GM19438 (cell line): Measurements from ENCODE around the gene MICALL1.
A peak's percentile ranks its signal among the peaks of the same experiment; 100 is the strongest.
"Not testable (repeated sequence)": the region's sequence is repeated elsewhere in the genome, so short reads cannot be mapped to it uniquely, and the experiment has no call there.

ENCODE experiments used
- ATAC-seq: cut with Tn5 transposase; IDR thresholded peaks from one replicate; pipeline ENCODE4 v1.9.1; 2021; ENCODE audit warnings: low read depth; ENCODE audit not compliant: unreplicated experiment

MICALL1 gene

DNA sequence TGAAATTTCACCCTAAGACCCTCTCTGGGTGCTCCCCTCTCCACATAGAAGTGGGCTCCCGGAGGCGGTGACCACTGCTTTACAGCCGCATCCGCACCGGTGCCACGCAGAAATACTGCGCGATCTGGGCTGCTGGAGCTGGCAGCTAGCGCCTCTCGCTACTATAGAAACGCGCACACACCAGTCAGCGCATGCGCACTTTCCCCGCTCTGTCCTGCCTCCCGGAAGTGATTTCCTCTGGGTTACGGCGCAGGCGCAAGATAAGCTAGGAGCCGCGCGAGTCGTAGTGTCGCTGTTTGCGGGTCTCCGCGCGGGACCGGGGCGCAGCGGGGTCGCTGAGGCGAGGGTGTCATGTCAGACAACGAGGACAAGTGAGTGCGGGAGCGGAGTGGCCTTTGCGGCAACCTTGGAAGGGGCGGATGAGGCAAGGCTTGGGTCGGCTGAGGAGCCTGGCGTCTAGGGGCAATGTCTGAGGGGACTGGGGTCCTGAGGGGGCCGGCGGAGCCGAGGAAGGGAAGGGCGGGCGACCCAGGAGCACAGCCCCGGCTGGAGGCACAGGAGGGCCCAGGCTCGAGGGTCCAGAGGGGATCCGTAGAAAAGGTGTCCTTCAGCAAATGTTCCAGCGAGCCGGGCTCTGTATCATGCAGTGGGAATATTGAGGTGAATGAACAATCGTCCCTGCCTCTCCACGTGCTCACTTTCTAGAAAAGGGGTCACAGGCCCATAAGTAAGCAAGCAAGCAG is 47.5 kb downstream of the MICALL1 start, which contains the start of the genes C22orf23 and POLR2F:
TSS of gene C22orf23 (minus strand) at position 165 of the 743 bp plus-strand sequence. CDS start 452 bp downstream, outside the sequence.
TSS of gene POLR2F (plus strand) at position 263 of the 743 bp plus-strand sequence. CDS start at position 352, 89 bp downstream.
- ATAC-seq, result peak; percentile 83

DNA sequence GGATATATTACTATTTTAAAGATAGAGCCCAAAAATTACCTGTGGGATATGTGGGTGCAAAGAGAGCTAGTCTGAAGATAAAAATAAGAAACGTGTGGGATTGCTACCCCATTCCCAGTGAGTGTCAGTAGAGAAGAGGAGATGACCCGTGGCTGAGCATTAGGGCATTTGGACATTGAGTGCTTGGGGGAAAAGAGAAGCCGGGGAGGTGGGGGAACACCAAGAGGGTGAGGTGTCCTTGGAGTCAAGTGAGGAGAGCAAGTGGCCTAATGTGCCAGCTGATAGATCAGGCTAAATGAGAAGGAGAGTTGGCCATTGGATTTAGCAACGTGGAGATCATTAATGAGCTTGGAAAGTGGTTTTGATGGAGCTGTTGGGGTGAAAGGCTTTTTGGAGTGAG is 48.6 kb downstream of the MICALL1 start:
- ATAC-seq, result no peak

DNA sequence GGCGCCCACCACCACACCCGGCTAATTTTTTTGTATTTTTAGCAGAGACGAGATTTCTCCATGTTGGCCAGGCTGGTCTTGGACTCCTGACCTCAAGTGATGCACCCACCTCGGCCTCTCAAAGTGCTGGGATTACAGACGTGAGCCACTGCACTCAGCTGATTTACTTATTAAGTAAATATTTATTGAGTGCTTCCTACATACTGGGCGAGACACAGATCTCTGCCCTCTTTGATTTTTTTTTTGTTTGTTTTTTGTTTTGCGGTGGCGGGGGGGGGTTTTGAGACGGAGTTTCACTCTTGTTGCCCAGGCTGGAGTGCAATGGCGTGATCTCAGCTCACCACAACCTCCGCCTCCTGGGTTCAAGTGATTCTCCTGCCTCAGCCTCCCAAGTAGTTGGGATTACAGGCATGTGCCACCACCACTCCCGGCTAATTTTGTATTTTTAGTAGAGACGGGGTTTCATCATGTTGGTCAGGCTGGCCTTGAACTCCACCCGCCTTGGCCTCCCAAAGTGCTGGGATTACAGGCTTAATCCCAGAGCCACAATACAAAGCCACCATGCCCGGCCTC is 49.8 kb downstream of the MICALL1 start:
- not testable (repeated sequence) for ATAC-seq

DNA sequence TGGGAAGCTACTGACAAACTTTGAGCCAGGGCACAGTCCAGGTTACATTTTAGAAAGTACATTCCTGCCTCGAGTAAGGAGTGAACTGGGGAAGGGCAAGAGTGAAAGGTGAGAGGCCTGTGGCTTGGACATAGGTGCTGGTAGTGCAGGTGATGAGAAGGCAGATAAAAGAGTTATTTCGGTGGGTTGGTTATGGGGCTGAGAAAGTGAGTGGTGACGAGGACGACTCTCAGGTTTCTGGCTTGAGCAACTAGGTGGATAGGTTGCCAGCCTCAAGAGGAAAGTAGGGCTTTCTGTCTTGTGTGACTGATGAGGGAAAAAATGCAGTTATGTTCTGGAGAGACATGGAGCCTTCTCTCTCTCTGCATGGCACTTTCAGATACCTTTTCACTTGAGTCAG is 51.1 kb downstream of the MICALL1 start:
- ATAC-seq, result no peak

DNA sequence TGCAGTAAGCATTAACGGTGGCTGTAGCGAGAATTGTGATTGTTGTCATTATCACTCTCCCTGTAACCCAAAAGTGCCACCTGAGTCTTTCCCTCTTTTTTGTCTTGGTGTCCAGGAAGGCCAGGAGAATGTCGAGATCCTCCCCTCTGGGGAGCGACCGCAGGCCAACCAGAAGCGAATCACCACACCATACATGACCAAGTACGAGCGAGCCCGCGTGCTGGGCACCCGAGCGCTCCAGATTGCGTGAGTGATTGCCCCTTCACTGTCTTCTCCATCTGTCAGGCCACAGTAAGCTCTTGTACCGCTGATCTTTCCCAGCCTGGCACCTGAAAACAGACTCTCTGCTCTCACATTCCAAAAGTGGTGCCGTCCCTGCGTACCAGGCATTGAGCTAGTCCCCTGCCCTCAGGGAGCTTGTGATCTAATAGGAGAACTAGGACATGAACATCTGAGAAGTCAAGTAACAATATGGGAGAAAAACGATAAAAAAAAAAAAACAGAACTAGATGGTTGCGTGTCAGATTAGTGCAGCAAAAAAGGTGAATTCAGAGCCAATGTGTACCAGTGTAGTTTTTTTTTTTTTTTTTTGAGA is 53.2 kb downstream of the MICALL1 start:
- no peak for ATAC-seq

DNA sequence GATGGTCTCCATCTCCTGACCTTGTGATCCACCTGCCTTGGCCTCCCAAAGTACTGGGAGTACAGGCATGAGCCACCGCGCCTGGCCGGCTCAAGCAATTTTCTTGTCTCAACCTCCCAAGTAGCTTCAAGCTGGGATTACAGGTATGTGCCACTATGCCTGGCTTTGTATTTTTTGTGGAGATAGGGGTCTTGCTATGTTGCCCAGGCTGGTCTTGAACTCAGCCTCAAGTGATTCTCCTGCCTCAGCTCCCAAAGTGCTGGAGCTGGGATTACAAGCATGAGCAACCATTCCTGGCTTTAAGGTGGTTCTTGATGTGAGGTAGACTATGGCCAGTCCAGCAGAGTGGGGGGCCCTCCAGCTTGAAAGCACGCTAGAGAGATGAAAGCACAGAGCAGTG is 55.0 kb downstream of the MICALL1 start:
- ATAC-seq, result no peak

DNA sequence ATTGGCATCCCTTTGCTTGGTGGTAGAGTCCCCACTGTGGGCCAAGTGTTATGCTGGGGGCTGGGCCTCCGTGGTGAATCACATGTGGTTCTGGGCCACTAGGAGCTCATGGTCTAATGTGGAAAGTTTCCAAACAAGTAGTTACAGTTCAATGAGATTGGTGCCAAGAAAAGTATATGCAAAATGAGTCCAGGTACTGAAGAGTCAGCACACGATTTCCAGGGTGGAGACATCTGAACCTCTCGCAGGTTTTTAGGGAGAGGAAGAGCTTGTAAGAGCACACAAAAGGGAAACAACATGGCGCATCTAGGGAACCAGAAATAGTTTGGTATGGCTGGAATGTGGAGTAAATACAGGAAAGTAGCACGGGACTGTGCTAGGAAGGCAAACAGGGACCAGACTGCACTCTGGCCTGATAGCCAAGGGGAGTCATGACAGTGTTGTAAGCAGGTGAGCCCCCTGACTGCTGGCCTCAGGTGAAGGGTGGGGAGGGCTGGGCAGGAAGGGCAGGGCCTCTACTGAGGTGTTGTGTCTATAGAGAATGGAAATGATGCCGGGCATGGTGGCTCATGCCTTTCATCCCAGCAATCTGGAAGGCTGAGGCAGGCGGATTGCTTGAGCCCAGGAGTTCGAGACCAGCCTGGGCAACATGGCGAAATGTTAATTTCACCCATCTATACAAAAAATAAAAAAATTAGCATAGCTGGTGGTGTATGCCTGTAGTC is 60.0 kb downstream of the MICALL1 start:
- ATAC-seq, result no peak

DNA sequence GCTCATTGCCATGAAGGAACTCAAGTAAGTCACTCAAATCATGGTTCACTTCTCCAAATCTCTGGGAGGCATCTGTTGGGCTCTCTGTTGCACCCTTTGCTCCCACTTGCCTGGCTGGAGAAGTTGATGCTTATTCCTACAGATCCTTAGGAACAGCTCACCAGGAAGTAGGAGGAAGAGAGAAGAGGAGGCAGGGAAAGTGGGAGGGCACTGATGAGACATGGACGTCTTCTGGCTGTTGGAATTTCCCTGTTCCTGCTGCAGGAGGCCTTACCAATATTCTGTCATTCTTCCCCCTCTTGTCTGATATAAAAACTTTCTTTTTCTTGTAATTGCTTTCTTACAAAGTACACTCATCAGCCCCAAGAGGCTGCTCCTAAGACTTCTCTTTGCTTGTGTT is 61.0 kb downstream of the MICALL1 start:
- ATAC-seq, result no peak

DNA sequence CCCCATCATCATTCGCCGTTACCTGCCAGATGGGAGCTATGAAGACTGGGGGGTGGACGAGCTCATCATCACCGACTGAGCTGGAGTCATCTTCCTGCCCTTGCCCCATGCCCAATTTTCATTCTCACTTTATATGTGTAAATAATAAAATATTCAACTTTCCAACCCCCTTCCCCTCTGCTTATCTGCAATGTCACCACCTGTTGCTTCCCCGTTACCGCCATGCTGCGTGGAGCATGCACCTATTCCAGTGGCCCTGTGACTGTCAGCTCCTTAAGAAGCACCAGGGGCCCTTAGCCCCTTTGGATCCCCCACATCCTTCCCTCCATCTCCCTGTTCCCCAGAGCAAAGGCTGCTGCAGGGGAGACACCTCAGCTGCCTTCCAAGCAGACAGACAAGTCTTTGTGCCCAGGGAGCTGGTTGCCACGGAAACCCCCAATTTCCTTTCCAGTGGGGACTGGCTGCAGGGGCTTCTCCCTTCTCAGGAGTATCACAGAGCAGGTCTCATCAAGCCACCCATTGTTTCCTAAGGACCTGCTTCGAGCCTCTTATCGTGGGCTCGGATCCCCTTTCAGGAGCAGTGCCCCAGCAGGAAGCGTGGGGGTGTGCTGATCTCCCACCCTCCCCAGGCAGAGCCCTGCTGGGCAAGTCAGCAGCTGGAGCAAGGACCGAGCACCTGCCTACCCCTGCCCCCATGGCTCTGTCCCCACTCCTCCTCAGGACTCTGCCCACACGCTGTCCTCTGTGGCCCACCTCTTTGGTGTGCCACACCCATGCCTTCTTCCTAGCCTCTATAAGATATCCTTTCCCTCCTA is 61.7 kb downstream of the MICALL1 start:
- no peak for ATAC-seq

DNA sequence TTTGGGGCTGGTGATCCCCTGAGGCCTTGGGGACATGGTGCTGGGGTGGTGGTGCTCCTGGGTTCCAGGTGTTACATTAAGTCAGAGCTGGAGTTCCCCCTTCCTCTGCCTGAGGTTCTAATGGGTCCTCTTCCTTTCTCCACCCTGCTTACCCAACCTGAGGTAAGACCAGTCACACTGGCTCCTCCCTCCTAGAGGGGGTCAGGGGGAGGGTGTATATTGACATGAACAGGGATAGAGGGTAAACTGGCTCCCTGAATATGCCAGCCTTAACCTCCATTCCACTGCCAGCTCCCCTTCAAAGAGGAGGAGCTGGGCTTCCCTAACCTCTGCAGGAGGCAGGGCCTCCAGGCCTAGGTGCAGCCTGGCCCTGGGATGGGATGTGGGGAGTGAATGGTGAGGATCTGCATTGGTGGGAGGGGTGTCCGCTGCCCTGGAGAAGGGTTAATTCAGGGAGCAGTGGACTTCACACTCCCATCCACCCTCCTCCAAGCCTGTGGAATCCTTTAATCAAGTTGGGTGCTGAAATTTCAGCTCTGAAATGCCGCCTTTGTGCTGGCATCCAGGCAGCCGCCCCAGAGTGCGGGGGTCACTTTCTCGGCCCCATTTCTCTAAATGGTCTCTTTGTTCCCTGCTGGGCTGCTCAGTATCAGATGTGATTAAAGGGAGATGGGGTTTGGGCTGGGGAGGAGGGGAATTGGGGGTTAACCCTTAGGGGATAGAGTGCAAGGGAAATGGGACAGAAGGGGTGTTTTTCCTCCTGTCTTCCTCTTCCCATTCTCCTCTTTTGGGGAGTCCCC is 62.6 kb downstream of the MICALL1 start:
- ATAC-seq, result no peak

DNA sequence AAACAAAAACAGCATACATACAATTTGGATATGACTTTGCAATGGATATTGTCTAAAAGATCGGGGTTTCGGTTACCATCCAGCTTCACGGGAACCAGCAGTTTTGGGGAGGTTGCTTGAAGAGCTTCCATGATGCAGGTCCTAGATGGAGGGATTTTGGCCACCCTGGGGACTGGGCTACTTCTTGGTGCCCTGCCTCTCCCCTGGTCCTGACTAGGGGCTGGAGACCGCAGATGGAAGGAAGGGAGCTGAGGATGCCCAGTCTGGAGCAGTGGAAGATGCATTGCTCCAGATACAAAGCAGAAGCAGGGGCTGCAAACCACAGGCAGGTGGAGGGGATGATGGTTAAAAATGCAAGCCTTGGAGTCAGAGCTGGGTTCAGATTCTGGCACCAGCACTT is 64.8 kb downstream of the MICALL1 start:
- ATAC-seq, result no peak

DNA sequence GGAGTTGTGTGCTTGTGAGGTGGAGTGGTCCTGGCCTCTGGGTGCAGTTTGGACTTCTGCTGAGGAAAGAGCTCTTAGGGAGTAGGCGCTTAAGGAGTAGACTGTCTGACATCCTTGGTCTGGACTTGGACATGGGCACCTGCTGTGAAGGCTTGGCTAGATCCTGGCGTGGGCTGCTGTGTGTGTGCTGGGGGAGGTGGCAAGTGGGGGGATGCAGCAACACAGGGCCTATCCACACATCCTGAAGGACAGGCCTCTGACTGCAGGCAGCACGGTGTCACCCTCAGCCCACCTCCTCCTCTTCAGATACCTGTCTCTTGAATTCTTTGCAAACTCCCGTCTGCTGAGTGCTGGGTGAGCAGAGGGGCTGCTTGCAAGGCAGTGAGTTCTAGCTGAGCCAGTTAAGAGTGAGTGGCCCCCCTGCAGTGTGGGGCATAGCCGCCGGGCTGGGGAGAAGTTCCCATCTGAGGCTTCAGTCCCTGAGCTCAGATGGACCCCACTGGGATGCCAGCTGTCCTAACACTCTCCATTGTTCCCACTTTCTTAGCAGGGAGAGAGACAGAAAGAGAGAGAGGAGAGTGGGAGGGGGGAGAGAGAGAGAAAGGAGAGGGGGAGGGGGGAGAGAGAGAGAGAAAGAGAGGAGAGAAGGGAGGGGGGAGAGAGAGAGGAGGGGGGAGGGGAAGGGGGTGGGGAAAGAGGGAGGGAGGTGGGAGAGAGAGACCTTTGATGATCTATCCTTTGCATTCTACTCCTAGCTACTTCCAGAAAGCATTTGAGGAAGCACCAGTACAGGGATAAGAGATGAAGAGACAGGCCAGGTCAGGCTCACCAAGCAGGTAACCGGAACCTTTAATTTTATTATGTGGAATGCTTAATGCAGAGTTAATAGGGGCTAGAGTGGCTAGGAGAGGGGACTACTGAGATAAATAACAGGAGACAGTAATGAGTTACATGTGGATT is 65.7 kb downstream of the MICALL1 start:
- no peak for ATAC-seq

DNA sequence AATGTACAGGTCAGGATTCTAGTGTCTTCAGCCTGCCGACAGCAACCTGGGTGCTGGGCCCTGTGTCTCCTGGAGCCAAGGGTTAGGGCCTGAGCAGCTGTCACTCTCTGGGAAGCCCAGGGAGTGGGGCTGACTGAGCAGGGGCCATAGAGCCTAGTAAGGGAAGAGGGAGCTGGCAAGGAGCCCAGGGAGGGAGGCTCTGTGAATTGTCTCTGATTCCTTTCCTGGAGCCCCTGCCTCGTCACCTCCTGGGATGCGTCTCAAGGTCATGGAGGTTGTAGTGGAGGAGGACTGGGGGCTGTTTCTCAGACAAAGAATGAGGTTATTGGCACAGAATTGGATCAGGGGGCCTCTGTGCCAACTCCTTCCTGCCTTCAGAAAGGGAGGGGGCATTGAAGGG is 66.4 kb downstream of the MICALL1 start:
- ATAC-seq, result no peak

DNA sequence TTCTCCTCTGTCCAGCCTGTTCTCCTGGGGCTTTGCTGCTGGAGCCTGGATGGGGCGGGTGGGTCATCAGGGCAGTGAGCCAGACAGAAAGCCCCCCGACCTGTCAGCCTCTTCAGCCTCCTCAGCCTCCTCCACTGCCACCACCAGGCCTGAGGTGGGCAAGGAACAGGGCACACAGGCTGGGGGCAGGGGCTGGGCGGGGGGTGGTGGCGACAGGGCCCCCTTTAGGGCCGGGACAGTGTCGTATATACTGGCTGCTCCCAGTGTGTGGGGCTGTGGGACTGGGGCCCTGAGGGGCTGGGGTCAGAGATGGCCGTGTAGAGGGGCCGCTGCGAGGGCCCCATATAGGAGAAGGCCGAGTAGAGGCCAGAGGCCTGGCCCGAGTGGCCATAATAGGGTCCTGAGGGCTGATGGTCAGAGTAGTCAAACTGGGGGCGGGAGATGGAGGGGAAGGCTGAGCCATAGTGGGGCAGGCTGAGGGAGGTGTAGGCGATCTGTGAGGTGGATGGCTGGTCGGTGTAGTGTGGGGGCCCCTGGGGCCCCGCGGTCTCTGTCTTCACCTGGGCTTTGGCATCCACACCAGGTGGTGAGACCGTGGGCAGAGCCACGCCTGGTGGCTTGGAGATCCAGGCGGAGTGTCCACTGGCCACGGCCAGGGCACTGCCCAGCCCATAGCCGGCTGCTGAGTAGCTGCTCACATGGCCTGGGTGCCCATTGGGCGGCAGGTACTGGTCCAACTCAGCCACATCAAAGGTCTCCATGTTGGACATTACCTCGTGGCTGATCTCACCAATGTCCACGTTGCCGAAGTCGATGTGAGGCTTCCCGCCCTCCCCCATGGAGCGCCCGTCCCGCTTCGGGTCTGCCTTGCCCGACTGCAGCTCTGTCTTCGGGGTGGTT is 67.4 kb downstream of the MICALL1 start:
- ATAC-seq, result no peak

DNA sequence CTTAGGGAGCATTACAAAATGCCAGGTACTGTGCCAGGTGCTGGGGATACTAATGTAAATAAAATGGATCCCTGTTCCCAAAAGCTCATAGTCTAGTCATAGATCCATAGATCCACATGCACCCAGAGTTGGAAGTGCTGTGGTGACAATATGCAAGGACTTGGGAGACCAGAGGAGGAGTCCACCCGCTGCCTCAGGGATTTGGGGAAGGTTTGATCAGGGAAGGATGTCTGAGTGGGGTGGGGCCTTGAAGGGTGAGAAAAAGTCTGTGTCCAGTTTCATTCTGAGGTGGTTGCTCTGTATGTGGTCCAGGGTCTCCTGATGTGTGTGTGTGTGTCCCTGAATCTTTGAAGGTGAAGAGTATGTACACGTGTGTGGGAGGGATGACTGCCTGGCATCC is 69.1 kb downstream of the MICALL1 start:
- ATAC-seq, result no peak

DNA sequence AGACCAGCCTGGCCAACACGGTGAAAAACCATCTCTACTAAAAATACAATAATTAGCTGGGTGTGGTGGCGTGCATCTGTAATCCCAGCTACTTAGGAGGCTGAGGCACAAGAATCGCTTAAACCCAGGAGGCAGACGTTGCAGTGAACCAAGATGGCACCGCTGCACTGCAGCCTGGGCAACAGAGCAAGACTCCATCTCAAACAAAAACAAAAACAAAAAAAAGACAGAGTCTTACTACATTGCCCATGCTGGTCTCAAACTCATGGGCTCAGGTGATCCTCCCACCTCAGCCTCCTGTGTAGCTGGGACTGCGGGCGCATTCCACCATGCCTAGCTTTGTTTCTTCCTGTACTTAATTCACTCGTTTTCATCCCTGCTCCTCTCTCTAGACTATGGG is 69.9 kb downstream of the MICALL1 start:
- ATAC-seq, result not testable (repeated sequence)

DNA sequence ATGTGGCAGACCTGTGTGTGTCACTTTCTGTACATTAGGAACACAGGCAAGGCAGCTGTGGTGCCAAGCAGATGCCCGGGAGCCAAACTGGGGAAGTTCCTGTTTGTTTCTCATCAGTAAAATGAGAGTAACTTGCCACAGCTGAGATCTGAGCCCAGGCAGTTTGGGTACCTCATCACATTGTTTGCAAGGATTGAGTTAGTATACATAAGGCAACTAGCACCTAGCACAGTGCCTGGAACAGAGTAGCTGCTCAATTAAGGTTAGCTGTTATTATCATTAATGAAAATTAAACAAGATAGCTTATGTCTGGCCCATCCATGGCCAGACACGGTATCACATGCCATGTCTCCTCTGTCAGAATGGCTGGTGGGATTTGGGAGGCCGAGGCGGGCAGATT is 70.5 kb downstream of the MICALL1 start:
- no peak for ATAC-seq
